A549 (cell line): Measurements from ENCODE around the gene IL17RE. TPM values are rescaled to one million over a fixed set of nuclear protein-coding genes. Genes with fewer than 3 reads are reported as not detected.
"Not testable (repeated sequence)": the region's sequence is repeated elsewhere in the genome, so short reads cannot be mapped to it uniquely, and the experiment has no call there.

Experiments
- ATAC-seq, 2 experiments: fragments of 200-7000 bp in 1 of 2; fragments of >200 bp in 1 of 2; cut with Nextera tagmentation in 1 of 2; cut with Tn5 transposase in 1 of 2; 3 replicates each; pipeline versions ENCODE4 v1.8.0 to v1.9.1; 2018 to 2020; ENCODE audit warnings: mild to moderate bottlenecking in 1 of 2, moderate library complexity in 1 of 2
- CTCF ChIA-PET: fragments of 300-600 bp; sonication (Branson Sonifier 250); formaldehyde crosslinking; extraction: SDS; loops from one replicate; lab custom pipeline; 2021; ENCODE audit warnings: antibody characterized with exemption, inconsistent platforms; lab: Yijun Ruan, JAX
- POLR2A ChIA-PET: fragments of 350-600 bp; formaldehyde crosslinking; extraction: SDS; loops from one replicate; lab custom pipeline; 2021; ENCODE audit warnings: antibody characterized with exemption, inconsistent platforms; lab: Yijun Ruan, JAX
- DNase-seq, 2 experiments: peaks; one replicate each; pipeline versions ENCODE4 v3.0.0 to v3.0.0-alpha.2; 2011 to 2016; ENCODE audit warnings: low read depth in 1 of 2, low spot score in 1 of 2
- FAIRE-seq: peaks from 2 replicates; lab custom pipeline; 2011; peaks lifted over from hg19 to GRCh38; lab: Jason Lieb, UNC
- H3K27ac ChIP-seq, 2 experiments: fragments of >200 bp; sonication (Bioruptor Twin); formaldehyde crosslinking; 3 replicates each; pipeline ENCODE4 v1.5.1; 2016 to 2017
- H3K4me1 ChIP-seq: fragments of >200 bp; sonication (Bioruptor Twin); formaldehyde crosslinking; 3 replicates; pipeline ENCODE4 v1.6.1; 2016
- H3K4me2 ChIP-seq: fragments of >200 bp; sonication (Bioruptor Twin); formaldehyde crosslinking; 3 replicates; pipeline ENCODE4 v1.6.1; 2016
- H3K4me3 ChIP-seq: fragments of >200 bp; sonication (Bioruptor Twin); formaldehyde crosslinking; 3 replicates; pipeline ENCODE4 v1.5.1; 2016
- H3K9me3 ChIP-seq: fragments of >200 bp; sonication (Bioruptor Twin); formaldehyde crosslinking; 3 replicates; pipeline ENCODE4 v1.6.1; 2016
- ATOH8 ChIP-seq: fragments of 250-450 bp; sonication (Bioruptor Pico); IDR thresholded peaks from 2 replicates; pipeline ENCODE4 v1.5.0; 2020; ENCODE audit warnings: low read depth, mild to moderate bottlenecking, moderate library complexity
- BCL3 ChIP-seq: fragments of >200 bp; sonication (Bioruptor Twin); formaldehyde crosslinking; IDR thresholded peaks from 3 replicates; pipeline ENCODE4 v1.6.1; 2016
- CHD4 ChIP-seq: fragments of 200-600 bp; sonication (generic); IDR thresholded peaks from 2 replicates; pipeline ENCODE4 v1.6.1; 2016; ENCODE audit warnings: antibody characterized with exemption, mild to moderate bottlenecking, borderline replicate concordance
- CTCF ChIP-seq: fragments of >200 bp; sonication (Bioruptor Twin); formaldehyde crosslinking; IDR thresholded peaks from 3 replicates; pipeline ENCODE4 v1.5.1; 2016
- EP300 ChIP-seq, 2 experiments: fragments of >200 bp; sonication (Bioruptor Twin); formaldehyde crosslinking; IDR thresholded peaks; 2 replicates in 1 of 2; 3 replicates in 1 of 2; pipeline ENCODE4 v1.6.1; 2016 to 2017
- FOSB ChIP-seq: fragments of 250-450 bp; sonication (Bioruptor Pico); IDR thresholded peaks from 2 replicates; pipeline ENCODE4 v1.5.0; 2020; ENCODE audit warnings: mild to moderate bottlenecking, moderate library complexity
- HDAC2 ChIP-seq: fragments of 200-600 bp; sonication (generic); IDR thresholded peaks from 2 replicates; pipeline ENCODE4 v1.6.1; 2016
- HEYL ChIP-seq: fragments of 250-450 bp; sonication (Bioruptor Pico); IDR thresholded peaks from 2 replicates; pipeline ENCODE4 v1.8.0; 2021; ENCODE audit warnings: mild to moderate bottlenecking, moderate library complexity
- HOXA7 ChIP-seq: fragments of 250-450 bp; sonication (Bioruptor Pico); IDR thresholded peaks from 2 replicates; pipeline ENCODE4 v1.5.0; 2020; ENCODE audit warnings: mild to moderate bottlenecking, moderate library complexity
- HOXB5 ChIP-seq: fragments of 250-450 bp; sonication (Bioruptor Pico); IDR thresholded peaks from 2 replicates; pipeline ENCODE4 v1.5.0; 2020; ENCODE audit warnings: mild to moderate bottlenecking, moderate library complexity
- JUN ChIP-seq, 2 experiments: fragments of >200 bp; sonication (Bioruptor Twin); formaldehyde crosslinking; IDR thresholded peaks; 2 replicates in 1 of 2; 3 replicates in 1 of 2; pipeline ENCODE4 v1.6.1; 2016 to 2017
- KDM1A ChIP-seq: fragments of 200-600 bp; sonication (generic); IDR thresholded peaks from 2 replicates; pipeline ENCODE4 v1.6.1; 2016; ENCODE audit warnings: low read depth, mild to moderate bottlenecking
- KDM5A ChIP-seq: fragments of 200-600 bp; sonication (generic); IDR thresholded peaks from 2 replicates; pipeline ENCODE4 v1.6.1; 2016; ENCODE audit warnings: antibody characterized with exemption, mild to moderate bottlenecking
- NR3C1 ChIP-seq: fragments of >200 bp; sonication (Bioruptor Twin); formaldehyde crosslinking; IDR thresholded peaks from 3 replicates; pipeline ENCODE4 v1.6.1; 2017
- PBX3 ChIP-seq: IDR thresholded peaks from 2 replicates; pipeline ENCODE4 v1.6.1; 2012
- POLR2A ChIP-seq: IDR thresholded peaks from 2 replicates; pipeline ENCODE4 v1.6.1; 2012; ENCODE audit warnings: mild to moderate bottlenecking, low read length
- POLR2AphosphoS2 ChIP-seq: conservative IDR thresholded peaks from 2 replicates; pipeline ENCODE4 v1.6.1; 2012; ENCODE audit warnings: low read length, improper control_type of control experiment, inconsistent platforms
- RCOR1 ChIP-seq: fragments of 150-350 bp; IDR thresholded peaks from 2 replicates; pipeline ENCODE4 v1.6.1; 2014; ENCODE audit warnings: antibody characterized with exemption, low read length, low read depth
- TFCP2L1 ChIP-seq: fragments of 250-450 bp; sonication (Bioruptor Pico); IDR thresholded peaks from 2 replicates; pipeline ENCODE4 v1.5.0; 2021; ENCODE audit warnings: mild to moderate bottlenecking
- TP53 ChIP-seq: fragments of 250-450 bp; sonication (Bioruptor Pico); IDR thresholded peaks from 2 replicates; pipeline ENCODE4 v1.5.0; 2021; ENCODE audit warnings: mild to moderate bottlenecking, moderate library complexity
- USF2 ChIP-seq: fragments of 450-650 bp; IDR thresholded peaks from 2 replicates; pipeline ENCODE4 v1.6.1; 2014; ENCODE audit warnings: antibody characterized with exemption
- ZC3H11A ChIP-seq: fragments of 450-650 bp; IDR thresholded peaks from 2 replicates; pipeline ENCODE4 v1.6.1; 2014; ENCODE audit warnings: antibody characterized with exemption, mild to moderate bottlenecking
- ZFP36 ChIP-seq: fragments of 450-650 bp; IDR thresholded peaks from 2 replicates; pipeline ENCODE4 v1.6.1; 2014; ENCODE audit warnings: borderline replicate concordance; ENCODE audit not compliant: partially characterized antibody
- ZSCAN20 ChIP-seq: fragments of 250-450 bp; sonication (Bioruptor Pico); IDR thresholded peaks from 2 replicates; pipeline ENCODE4 v1.8.0; 2022; ENCODE audit warnings: mild to moderate bottlenecking, moderate library complexity
- WGBS: methylation state at CpG from one replicate; pipeline ENCODE4 v1.1.6; 2017; ENCODE audit errors: missing lambda C conversion rate; 5-methylcytosine and 5-hydroxymethylcytosine counted together
- polyA plus RNA-seq, 4 experiments: library from polyadenylated mRNA; depleted of rRNA in 3 of 4; stranded (reverse); fragments of >200 nt; fragmentation: RNase III in 1 of 4; extraction: RNeasy Plus Mini Kit Qiagen cat#74134 plus additional on column Dnase treatment in 1 of 4; gene quantifications; 2 replicates in 3 of 4; 3 replicates in 1 of 4; pipeline ENCODE4 v1.2.3, GENCODE V29; 2011 to 2017

The IL17RE gene
- polyA plus RNA-seq, 2 of the 4 experiments (the other 2 are of a cell fraction): 0.44 to 0.53 TPM

GRCh38 chr3:9937486-9938238 lies 35.0 kb downstream of the IL17RE start:
- ATAC-seq: no peak
- no peak overlapping the region for H3K4me3 ChIP-seq
- no peaks in the 10 kb centered on the region for H3K9me3 ChIP-seq
- 85% methylated on average over 13 of the region's 13 CpGs for WGBS
- DNase-seq: no peak
- no peak overlapping the region for H3K27ac ChIP-seq
- H3K4me2 ChIP-seq: no peak overlapping the region
- TF ChIP-seq NR3C1 (no peak), TP53 (CRISPR knock-in tag) (no peak), ZFP36 (no peak), HOXB5 (CRISPR knock-in tag) (no peak), JUN (IDR thresholded peaks at IDR 0.05) (no peak), HEYL (CRISPR knock-in tag) (no peak), PBX3 (no peak), RCOR1 (no peak), USF2 (no peak), ZSCAN20 (CRISPR knock-in tag) (no peak)
- FAIRE-seq: no peak
- POLR2A ChIA-PET: no interaction called here
- CTCF ChIA-PET: interaction anchor here (1.5 to 1.9 kb wide), 2 partner anchors 9 to 10 kb away, joined by 4 to 9 read pairs; no protein-coding TSS in a partner anchor
- H3K4me1 ChIP-seq: peaks cover 13% of the 10 kb centered on the region

- CTCF ChIA-PET: interaction anchor here (1.3 to 1.9 kb wide), 2 partner anchors 8 to 211 kb away, joined by 3 to 9 read pairs; no protein-coding TSS in a partner anchor
Measured at GRCh38 chr3:9938966-9939365, 36.3 kb downstream of the IL17RE start.

GRCh38 chr3:9939906-9940305 lies 37.3 kb downstream of the IL17RE start:
- H3K4me1 ChIP-seq, H3K9me3 ChIP-seq, H3K27ac ChIP-seq, DNase-seq, H3K4me2 ChIP-seq, POLR2A ChIA-PET, CTCF ChIA-PET, FAIRE-seq, H3K4me3 ChIP-seq, ATAC-seq: not testable (repeated sequence)
- 90% methylated on average over 8 of the region's 32 CpGs for WGBS

More at GRCh38 chr3:9938966-9939365, 36.3 kb downstream of the IL17RE start:
- Histone ChIP-seq H3K4me3 (no peak overlapping the region), H3K4me2 (no peak overlapping the region), H3K27ac (no peak overlapping the region), H3K4me1 (peaks cover 13% of the 10 kb centered on the region), H3K9me3 (no peaks in the 10 kb centered on the region)
- FAIRE-seq (no peak), DNase-seq (no peak), ATAC-seq (no peak)
- POLR2A ChIA-PET: no interaction called here
- TF ChIP-seq TP53 (CRISPR knock-in tag) (no peak), FOSB (CRISPR knock-in tag) (no peak), ATOH8 (CRISPR knock-in tag) (no peak), ZC3H11A (peak; percentile 87)
- 95% methylated on average over 2 of the region's 2 CpGs for WGBS

- Histone ChIP-seq H3K4me2 (no peak overlapping the region), H3K27ac (no peak overlapping the region), H3K4me1 (0 out of 3 replicates have a peak, but pooled peaks cover 2% of the 10 kb centered on the region), H3K9me3 (no peaks in the 10 kb centered on the region), H3K4me3 (no peak overlapping the region)
- WGBS: 95% methylated on average over 9 of the region's 10 CpGs
- CTCF ChIA-PET: interaction anchor here (0.6 to 2.0 kb wide), 3 partner anchors 10 to 15 kb away, joined by 3 to 5 read pairs (median 3); no protein-coding TSS in a partner anchor
- no peak for FAIRE-seq
- DNase-seq: no peak
- POLR2A ChIA-PET: interaction anchor here (1.2 kb wide), 1 partner anchor 8 kb away, joined by 7 read pairs; no protein-coding TSS in a partner anchor
- ATAC-seq: no peak
- no peak for TF ChIP-seq HDAC2
- no peak for TF ChIP-seq KDM5A
- TF ChIP-seq HOXA7 (CRISPR knock-in tag): no peak
- TF ChIP-seq KDM1A: no peak
- TF ChIP-seq POLR2AphosphoS2: no peak
- TF ChIP-seq CTCF: no peak
- no peak for TF ChIP-seq EP300 (IDR thresholded peaks at IDR 0.05)
- TF ChIP-seq BCL3: no peak
- no peak for TF ChIP-seq TFCP2L1 (CRISPR knock-in tag)
- no peak for TF ChIP-seq POLR2A
- no peak for TF ChIP-seq ZSCAN20 (CRISPR knock-in tag)
- TF ChIP-seq USF2: no peak
- TF ChIP-seq CHD4: no peak
Measured at GRCh38 chr3:9940746-9941145, 38.1 kb downstream of the IL17RE start.
